Stomach (tissue), 9 donors: Measurements from ENCODE around the gene RARRES2. TPM values are rescaled to one million over a fixed set of nuclear protein-coding genes. Genes with fewer than 3 reads are reported as not detected.

ENCODE experiments used
- DNase-seq, 2 donors: peaks; one replicate each; pipeline versions ENCODE4 v3.0.0 to v3.0.0-alpha.2; 2013 to 2019
- H3K27ac ChIP-seq, 5 donors: fragments of 200-600 bp in 4 of 5; sonication (generic) in 4 of 5; one replicate each; pipeline ENCODE4 v1.5.1; 2013 to 2019; ENCODE audit warnings: mild to moderate bottlenecking in 1 of 5, moderate library complexity in 1 of 5
- H3K27me3 ChIP-seq, 3 donors: fragments of 200-600 bp; sonication (generic); one replicate each; pipeline ENCODE4 v1.5.1; 2017 to 2019; ENCODE audit warnings: mixed run types in 1 of 3
- H3K36me3 ChIP-seq, 4 donors: fragments of 200-600 bp; sonication (generic); 1 replicate in 3 of 4; 2 replicates in 1 of 4; pipeline ENCODE4 v1.5.1; 2016 to 2019
- H3K4me1 ChIP-seq, 4 donors: fragments of 200-600 bp; sonication (generic); one replicate each; pipeline ENCODE4 v1.5.1; 2016 to 2019
- H3K4me3 ChIP-seq, 4 donors: fragments of 200-600 bp; sonication (generic) in 3 of 4; one replicate each; pipeline ENCODE4 v1.5.1; 2016 to 2019; ENCODE audit warnings: mild to moderate bottlenecking in 1 of 4
- H3K9me3 ChIP-seq, 4 donors: fragments of 200-600 bp; sonication (generic); one replicate each; pipeline ENCODE4 v1.5.1; 2016 to 2019
- EP300 ChIP-seq: sonication (generic); formaldehyde crosslinking; IDR thresholded peaks from one replicate; pipeline ENCODE4 v1.6.1; 2017; ENCODE audit warnings: antibody characterized with exemption
- POLR2A ChIP-seq, 4 donors: fragments of 450-650 bp; IDR thresholded peaks; one replicate each; pipeline ENCODE4 v1.6.1; 2016; ENCODE audit warnings: antibody characterized with exemption in 4 of 4, control low read depth in 2 of 4, mild to moderate bottlenecking in 1 of 4, moderate library complexity in 1 of 4
- POLR2AphosphoS5 ChIP-seq, 3 donors: sonication (generic); formaldehyde crosslinking; IDR thresholded peaks; one replicate each; pipeline ENCODE4 v1.6.1; 2016; ENCODE audit warnings: antibody characterized with exemption in 3 of 3
- WGBS, 5 donors: extraction: QIAGEN DNeasy Blood & Tissue Kit in 3 of 5; methylation state at CpG; one replicate each; pipeline versions ENCODE4 v1.1.5 to v1.1.7; 2013 to 2018; 5-methylcytosine and 5-hydroxymethylcytosine counted together
- intact Hi-C: fragments of 100-400 bp; cut with DNase I; formaldehyde crosslinking; loops from one replicate; pipeline ENCODE4 v1.15.1; 2023; ENCODE audit warnings: low total_unique reads
- polyA plus RNA-seq, 3 donors: library from polyadenylated mRNA; stranded (reverse); fragments of 200-250 nt; gene quantifications; one replicate each; pipeline ENCODE4 v1.2.3, GENCODE V29; 2013
- total RNA-seq, 5 donors: library from RNA; depleted of rRNA; stranded (reverse); fragments of >200 nt; gene quantifications; one replicate each; pipeline versions ENCODE4 v1.1.0 to v1.2.3, GENCODE V29; 2014 to 2016
- TF ChIP-seq, protein P1 (sequence below), 7 experiments: fragments of 450-650 bp in 4 of 7; fragments of 200-600 bp in 3 of 7; sonication (generic) in 3 of 7; IDR thresholded peaks; one replicate each; pipeline ENCODE4 v1.5.1; 2016 to 2019; ENCODE audit warnings: antibody characterized with exemption in 7 of 7, control low read depth in 2 of 7, mild to moderate bottlenecking in 1 of 7
- donor health status: healthy with polysubstance abuse.
- donor health status: Bipolar disorder and iron deficiency.
- donor health status: healthy.

RARRES2 gene
- total and polyA plus RNA-seq, 8 donors, result 33.5 to 244 (median 126) TPM

DNA sequence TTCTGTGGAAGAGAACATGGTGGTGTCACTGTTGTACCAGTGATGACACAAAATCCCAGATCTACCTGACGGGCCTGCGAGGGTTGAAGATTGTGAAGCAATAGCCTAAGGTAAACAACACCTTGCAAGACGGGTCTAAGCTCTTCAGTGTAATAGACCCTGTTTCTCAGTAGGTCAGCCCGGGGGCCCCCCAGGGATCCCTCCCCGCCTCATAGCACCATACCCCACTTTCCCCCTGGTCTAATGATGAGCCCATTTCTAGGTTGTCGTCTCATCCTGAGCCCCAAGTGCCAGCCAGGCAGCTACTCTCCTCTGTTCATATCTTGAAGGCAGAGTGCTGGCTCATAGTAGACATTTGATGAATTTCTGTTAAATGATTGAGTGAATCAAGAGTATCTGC lies 15.5 kb downstream of the RARRES2 start:
- intact Hi-C loops, result no loop called here
- DNase-seq, result no peak
- 93 to 95% (median 94%) methylated on average over 6 of the region's 6 CpGs for WGBS, 5 donors
- Histone ChIP-seq H3K36me3 (peaks cover 0 to 54% (median 49%) of the 10 kb centered on the region in 4 donors), H3K9me3 (no peaks in the 10 kb centered on the region), H3K4me1 (peaks cover 26 to 46% (median 34%) of the 10 kb centered on the region in 4 donors), H3K27me3 (no peaks in the 10 kb centered on the region), H3K27ac (peak overlapping the region in 2 of 5 donors; percentile 94 to 96), H3K4me3 (no peak overlapping the region)
- TF ChIP-seq, protein P1, sequence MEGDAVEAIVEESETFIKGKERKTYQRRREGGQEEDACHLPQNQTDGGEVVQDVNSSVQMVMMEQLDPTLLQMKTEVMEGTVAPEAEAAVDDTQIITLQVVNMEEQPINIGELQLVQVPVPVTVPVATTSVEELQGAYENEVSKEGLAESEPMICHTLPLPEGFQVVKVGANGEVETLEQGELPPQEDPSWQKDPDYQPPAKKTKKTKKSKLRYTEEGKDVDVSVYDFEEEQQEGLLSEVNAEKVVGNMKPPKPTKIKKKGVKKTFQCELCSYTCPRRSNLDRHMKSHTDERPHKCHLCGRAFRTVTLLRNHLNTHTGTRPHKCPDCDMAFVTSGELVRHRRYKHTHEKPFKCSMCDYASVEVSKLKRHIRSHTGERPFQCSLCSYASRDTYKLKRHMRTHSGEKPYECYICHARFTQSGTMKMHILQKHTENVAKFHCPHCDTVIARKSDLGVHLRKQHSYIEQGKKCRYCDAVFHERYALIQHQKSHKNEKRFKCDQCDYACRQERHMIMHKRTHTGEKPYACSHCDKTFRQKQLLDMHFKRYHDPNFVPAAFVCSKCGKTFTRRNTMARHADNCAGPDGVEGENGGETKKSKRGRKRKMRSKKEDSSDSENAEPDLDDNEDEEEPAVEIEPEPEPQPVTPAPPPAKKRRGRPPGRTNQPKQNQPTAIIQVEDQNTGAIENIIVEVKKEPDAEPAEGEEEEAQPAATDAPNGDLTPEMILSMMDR (IDR thresholded peaks at IDR 0.05), result no peak
- TF ChIP-seq POLR2A (IDR thresholded peaks at IDR 0.05) (no peak), EP300 (no peak), POLR2AphosphoS5 (IDR thresholded peaks at IDR 0.05) (no peak)

DNA sequence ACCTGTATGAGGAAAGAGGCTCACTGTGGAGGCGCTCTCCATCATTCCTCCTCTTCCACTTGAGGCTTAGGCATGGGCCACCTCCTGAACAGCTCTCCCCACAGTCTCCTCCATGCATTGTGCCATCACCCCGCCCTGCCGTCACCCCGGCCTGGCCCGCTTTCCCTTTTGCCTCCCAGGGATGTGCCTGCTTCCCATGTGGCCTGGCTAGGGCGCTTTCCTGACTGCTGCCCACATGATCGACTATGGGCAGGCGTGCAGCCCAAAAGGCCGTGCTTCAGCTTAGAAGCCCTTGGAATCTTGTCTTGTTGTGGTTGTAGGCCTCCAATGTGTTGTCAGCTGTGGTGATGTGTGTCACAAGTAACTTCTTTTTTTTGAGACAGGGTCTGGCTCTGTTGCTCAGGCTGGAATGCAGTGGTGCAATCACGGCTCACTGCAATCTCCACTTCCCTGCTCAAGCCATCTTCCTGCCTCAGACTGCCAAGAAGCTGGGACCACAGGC lies 16.3 kb downstream of the RARRES2 start:
- TF ChIP-seq POLR2AphosphoS5 (IDR thresholded peaks at IDR 0.05) (peak in 1 of 3 donors; percentile 31), EP300 (no peak)
- WGBS, 5 donors, result 86 to 93% (median 90%) methylated on average over 10 of the region's 10 CpGs
- Histone ChIP-seq H3K36me3 (peaks cover 0 to 46% (median 41%) of the 10 kb centered on the region in 4 donors), H3K27me3 (no peaks in the 10 kb centered on the region), H3K9me3 (no peaks in the 10 kb centered on the region), H3K4me1 (peaks cover 26 to 46% (median 34%) of the 10 kb centered on the region in 4 donors), H3K27ac (peak overlapping the region; percentile 49 to 96 (median 92)), H3K4me3 (no peak overlapping the region)
- intact Hi-C loops, result no loop called here
- DNase-seq, result no peak

DNA sequence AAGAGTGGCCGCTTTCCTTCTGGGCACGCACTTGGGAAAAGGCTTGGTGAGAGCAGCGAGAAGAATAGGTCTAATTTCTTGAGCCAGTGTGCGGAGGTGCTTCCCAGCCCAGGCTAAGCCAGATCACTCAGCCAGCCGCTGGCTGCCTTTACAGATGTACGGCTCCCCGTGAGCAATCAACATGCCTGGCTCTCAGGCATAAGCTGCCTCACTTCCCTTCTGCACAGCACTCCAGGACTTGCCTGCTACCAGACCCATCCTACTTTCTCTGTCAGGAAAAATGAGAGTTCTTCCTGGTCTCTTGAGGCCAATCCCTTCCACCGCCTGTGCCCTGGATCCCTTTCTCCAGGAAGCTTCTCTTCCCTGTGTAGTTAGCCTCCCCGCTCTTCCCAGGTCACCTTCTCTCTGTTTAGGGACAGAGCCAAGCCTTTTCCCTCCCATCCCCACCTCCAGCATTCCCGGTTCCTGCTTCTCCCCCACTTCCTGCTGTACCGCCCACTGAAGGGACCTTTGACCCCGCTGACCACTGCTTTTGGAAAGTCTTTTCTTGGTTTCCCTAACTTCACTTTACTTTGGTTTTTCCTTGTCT lies 17.0 kb downstream of the RARRES2 start:
- peak in 1 of 2 donors; percentile 62 for DNase-seq
- peak overlapping the region; percentile 49 to 96 (median 92) for H3K27ac ChIP-seq
- peaks cover 26 to 46% (median 34%) of the 10 kb centered on the region in 4 donors for H3K4me1 ChIP-seq
- peak overlapping the region; percentile 56 to 70 (median 64) for H3K4me3 ChIP-seq
- intact Hi-C loops, result no loop called here
- H3K36me3 ChIP-seq, result peaks cover 0 to 39% (median 34%) of the 10 kb centered on the region in 4 donors
- no peaks in the 10 kb centered on the region for H3K9me3 ChIP-seq
- H3K27me3 ChIP-seq, result no peaks in the 10 kb centered on the region
- WGBS, 5 donors, result 31 to 53% (median 43%) methylated on average over 12 of the region's 12 CpGs
- TF ChIP-seq POLR2AphosphoS5 (IDR thresholded peaks at IDR 0.05) (no peak), POLR2A (IDR thresholded peaks at IDR 0.05) (no peak), EP300 (no peak)
- TF ChIP-seq, protein P1 (IDR thresholded peaks at IDR 0.05), result no peak

DNA sequence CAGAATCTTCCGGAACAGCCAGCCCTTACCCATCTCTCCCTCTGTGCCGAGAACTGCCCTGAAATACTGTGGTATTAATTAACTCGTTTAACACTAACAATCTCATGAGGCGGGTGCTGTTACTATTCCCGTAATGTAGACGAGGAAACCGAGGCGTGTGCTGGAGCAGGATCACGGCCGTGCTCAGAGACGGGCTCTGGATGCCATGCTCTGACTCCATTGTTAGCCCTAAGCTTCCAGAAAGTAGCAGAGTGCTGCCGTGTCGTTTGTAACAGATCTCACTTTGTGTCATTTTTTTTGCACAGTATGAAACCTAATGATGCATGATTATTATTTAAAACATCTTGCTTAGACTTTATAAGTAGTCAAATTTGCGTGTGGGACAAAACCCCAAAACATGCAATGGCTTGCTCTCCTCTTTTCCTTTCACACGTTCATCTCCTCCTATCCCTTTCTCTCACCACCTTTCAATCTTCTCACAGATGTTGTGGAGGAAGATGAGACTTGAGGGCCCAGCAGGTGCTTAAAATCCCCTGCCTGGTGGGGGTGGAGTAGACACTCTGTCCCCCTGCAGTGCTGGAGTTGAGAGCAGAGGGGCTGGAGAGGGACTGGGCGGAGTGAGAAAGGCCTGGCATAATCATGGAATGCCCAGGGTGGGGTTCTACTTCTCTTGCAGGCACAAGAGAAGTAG lies 17.6 kb downstream of the RARRES2 start:
- Histone ChIP-seq H3K9me3 (no peaks in the 10 kb centered on the region), H3K27ac (peak overlapping the region; percentile 86 to 96 (median 94)), H3K4me1 (peaks cover 26 to 46% (median 34%) of the 10 kb centered on the region in 4 donors), H3K27me3 (no peaks in the 10 kb centered on the region), H3K4me3 (peak overlapping the region; percentile 56 to 70 (median 64)), H3K36me3 (peaks cover 0 to 33% (median 28%) of the 10 kb centered on the region in 4 donors)
- TF ChIP-seq POLR2A (IDR thresholded peaks at IDR 0.05), result no peak
- DNase-seq, result no peak
- WGBS, 5 donors, result 10 to 17% (median 10%) methylated on average over 13 to 16 of the region's 16 CpGs
- intact Hi-C loops, result no loop called here

DNA sequence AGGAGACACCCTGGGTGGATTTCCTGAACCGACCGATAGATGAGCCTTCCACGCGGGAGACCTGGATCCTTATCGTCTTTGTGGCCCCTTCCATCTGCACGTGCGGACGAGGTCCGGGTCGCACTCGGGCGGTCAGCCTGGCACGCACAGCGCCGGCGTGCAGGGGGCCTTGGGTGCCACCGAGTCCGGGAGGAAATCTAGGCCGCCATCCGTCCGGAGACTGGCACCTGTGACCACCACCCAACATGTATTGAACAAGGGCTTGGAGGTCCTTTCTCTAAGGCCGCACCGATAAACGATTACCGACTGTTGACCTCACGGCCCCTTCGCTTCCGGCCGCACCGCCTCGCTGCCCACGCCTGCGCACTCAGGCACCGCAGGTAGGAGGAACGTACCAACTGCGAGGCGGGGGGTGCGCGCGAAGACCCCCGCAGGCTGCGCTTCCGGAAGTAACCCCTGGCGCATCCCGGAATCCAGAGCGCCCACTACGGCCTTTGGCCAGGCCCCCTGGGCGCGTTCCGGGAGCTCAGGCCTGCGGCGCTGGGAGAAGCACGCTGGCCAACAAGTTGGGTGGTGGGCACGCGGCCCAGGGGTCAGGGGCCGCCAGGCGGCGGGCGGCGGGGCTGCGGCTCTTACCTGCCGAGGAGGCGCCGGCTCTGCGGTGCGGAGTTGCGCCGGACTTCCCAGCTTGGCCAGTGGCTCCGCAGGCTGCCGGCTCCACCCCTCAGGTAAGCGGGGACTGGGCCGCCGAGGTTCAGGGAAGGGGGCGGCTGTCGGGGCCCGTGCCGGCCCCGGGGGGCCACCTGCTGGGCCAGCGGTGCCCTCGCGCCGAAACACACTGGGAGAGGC lies 18.4 kb downstream of the RARRES2 start, which contains the start of the genes ACTR3C and LRRC61:
TSS of gene ACTR3C (minus strand) at position 713 of the 849 bp plus-strand sequence. CDS start 28,249 bp downstream, outside the sequence.
TSS of gene LRRC61 (plus strand) at position 523 of the 849 bp plus-strand sequence. CDS start 13,507 bp downstream, outside the sequence.
- peaks cover 26 to 46% (median 34%) of the 10 kb centered on the region in 4 donors for H3K4me1 ChIP-seq
- H3K36me3 ChIP-seq, result peaks cover 0 to 25% (median 20%) of the 10 kb centered on the region in 4 donors
- peak; percentile 75 to 92 for DNase-seq
- peak within 1 kb of the TSS; percentile 56 to 70 (median 64) for H3K4me3 ChIP-seq
- H3K27ac ChIP-seq, result peak within 1 kb of the TSS; percentile 86 to 96 (median 94)
- no peak for TF ChIP-seq EP300
- peak in 2 of 3 donors; percentile 60 to 79 for TF ChIP-seq POLR2AphosphoS5 (IDR thresholded peaks at IDR 0.05)
- TF ChIP-seq, protein P1 (IDR thresholded peaks at IDR 0.05), result peak in 1 of 7 experiments; percentile 10
- no peak for TF ChIP-seq POLR2A (IDR thresholded peaks at IDR 0.05)
- intact Hi-C loops, result no loop called here
- no peaks in the 10 kb centered on the region for H3K27me3 ChIP-seq
- 4 to 22% (median 4%) methylated on average over 26 to 82 of the region's 82 CpGs for WGBS, 5 donors
- H3K9me3 ChIP-seq, result no peaks in the 10 kb centered on the region
